ENCODE measurements around the gene SLC9A1.

GRCh38 chr1:27193194-27193593 lies 38.3 kb upstream of the SLC9A1 start:
- TF ChIP-seq CTCF (IDR thresholded peaks at IDR 0.05): no peak
- TF ChIP-seq POLR2A (IDR thresholded peaks at IDR 0.05): no peak
